Uterus (tissue), 4 donors: ENCODE data around the gene KIF2A. TPM values are rescaled to one million over a fixed set of nuclear protein-coding genes. Genes with fewer than 3 reads are reported as not detected.

Experiments used
- DNase-seq, 2 donors: peaks; one replicate each; pipeline ENCODE4 v3.0.0-alpha.2; 2019 to 2020
- H3K27ac ChIP-seq, 2 donors: fragments of 200-600 bp; sonication (generic); 1 replicate in 1 of 2; 2 replicates in 1 of 2; pipeline ENCODE4 v1.5.1; 2016 to 2018
- H3K27me3 ChIP-seq, 2 donors: fragments of 200-600 bp; sonication (generic); one replicate each; pipeline ENCODE4 v1.5.1; 2018 to 2019; ENCODE audit warnings: control low read depth in 1 of 2
- H3K36me3 ChIP-seq, 2 donors: fragments of 200-600 bp; sonication (generic); one replicate each; pipeline ENCODE4 v1.5.1; 2019; ENCODE audit warnings: control low read depth in 1 of 2
- H3K4me1 ChIP-seq, 2 donors: fragments of 200-600 bp; sonication (generic); one replicate each; pipeline ENCODE4 v1.5.1; 2018 to 2019; ENCODE audit warnings: control low read depth in 1 of 2
- H3K4me3 ChIP-seq, 2 donors: fragments of 200-600 bp; sonication (generic); 1 replicate in 1 of 2; 2 replicates in 1 of 2; pipeline ENCODE4 v1.5.1; 2018 to 2019; ENCODE audit warnings: mild to moderate bottlenecking in 1 of 2
- H3K9me3 ChIP-seq, 2 donors: fragments of 200-600 bp; sonication (generic); one replicate each; pipeline ENCODE4 v1.5.1; 2019; ENCODE audit warnings: control low read depth in 1 of 2
- POLR2A ChIP-seq, 2 donors: fragments of 450-650 bp; IDR thresholded peaks; one replicate each; pipeline ENCODE4 v1.6.1; 2016; ENCODE audit warnings: antibody characterized with exemption in 2 of 2, mild to moderate bottlenecking in 1 of 2, moderate library complexity in 1 of 2
- intact Hi-C: fragments of 100-400 bp; cut with DNase I; formaldehyde crosslinking; loops from one replicate; pipeline ENCODE4 v1.15.1; 2023; ENCODE audit warnings: low total_unique reads
- total RNA-seq, 4 donors: library from RNA; depleted of rRNA in 3 of 4; stranded (reverse); fragments of >200 nt in 3 of 4; gene quantifications; one replicate each; pipeline versions ENCODE4 v1.1.0 to v1.2.4, GENCODE V29; 2014 to 2023
- TF ChIP-seq, protein P1 (sequence below), 4 experiments: fragments of 200-600 bp in 2 of 4; fragments of 450-650 bp in 2 of 4; sonication (generic) in 2 of 4; IDR thresholded peaks; one replicate each; pipeline ENCODE4 v1.5.1; 2016 to 2019; ENCODE audit warnings: antibody characterized with exemption in 4 of 4, mild to moderate bottlenecking in 2 of 4, moderate library complexity in 1 of 4
- donor health status: DM: yes; HTN: yes; CAD: no.

KIF2A gene
- total RNA-seq, 4 donors from 2014 or later, result 32.8 to 116 (median 39.4) TPM

DNA sequence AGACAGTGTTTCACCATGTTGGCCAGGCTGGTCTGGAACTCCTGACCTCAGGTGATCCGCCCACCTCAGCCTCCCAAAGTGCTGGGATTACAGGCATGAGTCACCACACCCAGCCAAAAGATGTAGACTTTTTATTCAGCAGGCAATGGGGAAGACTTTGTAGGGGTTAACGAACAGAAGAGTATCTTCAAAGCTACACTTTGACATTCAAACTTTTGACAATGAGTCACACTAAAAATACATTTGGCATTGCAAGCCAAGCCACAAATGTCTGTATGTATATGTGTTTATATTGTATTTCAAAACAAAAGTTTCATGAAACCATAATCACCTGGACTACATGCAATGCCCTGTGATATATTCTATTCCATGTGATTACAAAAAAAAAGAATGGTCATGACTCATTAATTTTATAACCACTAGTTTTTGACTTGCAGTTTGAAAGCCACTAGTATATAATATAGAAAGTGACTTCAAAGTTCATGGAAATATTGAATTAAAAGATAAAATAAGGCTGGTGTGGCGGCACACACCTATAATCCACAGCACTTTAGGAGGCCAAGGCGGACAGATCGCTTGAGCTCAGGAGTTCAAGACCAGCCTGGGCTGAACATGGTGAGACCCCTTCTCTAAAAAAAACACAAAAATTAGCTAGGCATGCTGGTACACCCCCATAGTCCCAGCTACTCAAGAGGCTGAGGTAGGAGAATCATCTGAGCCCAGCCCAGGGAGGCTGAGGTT is 89.4 kb downstream of the KIF2A start:
- no peak overlapping the region for H3K27ac ChIP-seq
- TF ChIP-seq, protein P1, sequence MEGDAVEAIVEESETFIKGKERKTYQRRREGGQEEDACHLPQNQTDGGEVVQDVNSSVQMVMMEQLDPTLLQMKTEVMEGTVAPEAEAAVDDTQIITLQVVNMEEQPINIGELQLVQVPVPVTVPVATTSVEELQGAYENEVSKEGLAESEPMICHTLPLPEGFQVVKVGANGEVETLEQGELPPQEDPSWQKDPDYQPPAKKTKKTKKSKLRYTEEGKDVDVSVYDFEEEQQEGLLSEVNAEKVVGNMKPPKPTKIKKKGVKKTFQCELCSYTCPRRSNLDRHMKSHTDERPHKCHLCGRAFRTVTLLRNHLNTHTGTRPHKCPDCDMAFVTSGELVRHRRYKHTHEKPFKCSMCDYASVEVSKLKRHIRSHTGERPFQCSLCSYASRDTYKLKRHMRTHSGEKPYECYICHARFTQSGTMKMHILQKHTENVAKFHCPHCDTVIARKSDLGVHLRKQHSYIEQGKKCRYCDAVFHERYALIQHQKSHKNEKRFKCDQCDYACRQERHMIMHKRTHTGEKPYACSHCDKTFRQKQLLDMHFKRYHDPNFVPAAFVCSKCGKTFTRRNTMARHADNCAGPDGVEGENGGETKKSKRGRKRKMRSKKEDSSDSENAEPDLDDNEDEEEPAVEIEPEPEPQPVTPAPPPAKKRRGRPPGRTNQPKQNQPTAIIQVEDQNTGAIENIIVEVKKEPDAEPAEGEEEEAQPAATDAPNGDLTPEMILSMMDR (IDR thresholded peaks at IDR 0.05), result no peak
- no peak for TF ChIP-seq POLR2A (IDR thresholded peaks at IDR 0.05)
- no peak for DNase-seq
- H3K27me3 ChIP-seq, result no peaks in the 10 kb centered on the region
- H3K4me1 ChIP-seq, result no peaks in the 10 kb centered on the region
- no peaks in the 10 kb centered on the region for H3K9me3 ChIP-seq
- intact Hi-C loops, result no loop called here
- no peak overlapping the region for H3K4me3 ChIP-seq
- no peaks in the 10 kb centered on the region for H3K36me3 ChIP-seq

- Histone ChIP-seq H3K4me3 (peak within 1 kb of the TSS; percentile 87), H3K4me1 (peaks cover 3 to 7% of the 10 kb centered on the region in 2 donors), H3K9me3 (no peaks in the 10 kb centered on the region), H3K27me3 (no peaks in the 10 kb centered on the region), H3K27ac (peak within 1 kb of the TSS; percentile 92), H3K36me3 (no peaks in the 10 kb centered on the region)
- DNase-seq, result peak; percentile 94 to 96
- intact Hi-C loops, result no loop called here
- TF ChIP-seq, protein P1 (IDR thresholded peaks at IDR 0.05), result no peak
- TF ChIP-seq POLR2A (IDR thresholded peaks at IDR 0.05), result peak; percentile 68 to 81
Observed at GRCh38 chr5:62403411-62404250, 97.6 kb downstream of the KIF2A start, which contains the start of gene DIMT1. TSS of gene DIMT1 (minus strand) at chr5:62403905. CDS start at chr5:62403772, 133 bp downstream.

GRCh38 chr5:62412549-62413329 is 106.7 kb downstream of the KIF2A start, which contains the start of gene IPO11:
TSS of gene IPO11 (plus strand) at chr5:62412763. CDS start at chr5:62437280, 24,517 bp downstream.
- Histone ChIP-seq H3K4me1 (peaks cover 0 to 7% of the 10 kb centered on the region in 2 donors), H3K9me3 (no peaks in the 10 kb centered on the region), H3K27ac (peak within 1 kb of the TSS; percentile 62 to 75), H3K27me3 (no peaks in the 10 kb centered on the region), H3K36me3 (no peaks in the 10 kb centered on the region), H3K4me3 (peak within 1 kb of the TSS; percentile 75 to 97)
- DNase-seq, result peak; percentile 98 to 99
- intact Hi-C loops, result no loop called here
- peak; percentile 28 to 75 for TF ChIP-seq POLR2A (IDR thresholded peaks at IDR 0.05)
- TF ChIP-seq, protein P1 (IDR thresholded peaks at IDR 0.05), result no peak

GRCh38 chr5:62413711-62414110 is 107.7 kb downstream of the KIF2A start:
- Histone ChIP-seq H3K4me3 (peak overlapping the region; percentile 75 to 97), H3K4me1 (peaks cover 0 to 7% of the 10 kb centered on the region in 2 donors), H3K27ac (no peak overlapping the region), H3K36me3 (no peaks in the 10 kb centered on the region), H3K9me3 (no peaks in the 10 kb centered on the region), H3K27me3 (no peaks in the 10 kb centered on the region)
- intact Hi-C loops, result no loop called here
- TF ChIP-seq, protein P1 (IDR thresholded peaks at IDR 0.05), result no peak
- no peak for TF ChIP-seq POLR2A (IDR thresholded peaks at IDR 0.05)
- no peak for DNase-seq
